ENCODE results near the gene GANC. TPM values are rescaled to one million over a fixed set of nuclear protein-coding genes. Genes with fewer than 3 reads are reported as not detected.

Gene GANC
- total and polyA plus RNA-seq, 9 of the 15 experiments (the other 6 are each of a cell fraction or from before 2014, with no cell fraction given), result 10.9 to 19.0 (median 14.5) TPM

DNA sequence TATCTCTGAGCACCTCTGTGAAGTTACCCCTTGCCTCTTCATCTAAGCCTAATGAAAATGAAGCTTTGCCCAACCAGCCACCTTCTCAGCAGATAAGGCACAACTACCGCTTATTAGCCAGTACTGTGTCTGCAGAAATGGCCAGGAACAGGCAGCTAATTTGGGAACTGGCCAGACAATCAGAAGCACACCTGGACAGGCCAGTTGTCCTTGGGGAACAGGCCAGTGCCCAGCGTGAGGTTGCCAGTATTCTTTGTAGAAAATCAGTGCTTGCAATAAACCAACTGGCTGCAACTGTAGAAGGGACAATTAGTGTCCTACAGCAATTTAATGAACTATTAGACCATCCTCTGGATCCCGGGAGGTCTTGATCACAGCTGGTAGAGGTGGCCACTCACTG lies 10.7 kb downstream of the GANC start:
- ATAC-seq (no peak), FAIRE-seq (no peak), DNase-seq (ENCODE audit: extremely low read depth in 1 of 4, low spot score in 3 of 4) (no peak)
- Histone ChIP-seq H3K27me3 (ENCODE audit: control insufficient read depth in 2 of 2, insufficient read depth in 2 of 2, low read length in 2 of 2) (no peaks in the 10 kb centered on the region), H3K27ac (ENCODE audit: extremely low read depth, low read depth, low read length) (no peak overlapping the region), H3K4me2 (ENCODE audit: insufficient read depth, low read length) (no peak overlapping the region), H3K9me1 (ENCODE audit: control insufficient read depth, insufficient read depth, low read length) (no peaks in the 10 kb centered on the region), H3K4me3 (no peak overlapping the region), H3K4me1 (replicated peaks in 1 of 2; ENCODE audit: control insufficient read depth in 2 of 2, insufficient read depth in 2 of 2, low read length in 2 of 2) (peaks cover 0 to 12% of the 10 kb centered on the region in 2 experiments; a peak in 3 of 5 replicates), H3K79me2 (ENCODE audit: control insufficient read depth, insufficient read depth, low read length) (no peaks in the 10 kb centered on the region), H3K9me3 (replicated peaks; ENCODE audit: control insufficient read depth, insufficient read depth, low read depth, low read length) (no peaks in the 10 kb centered on the region), H4K20me1 (replicated peaks; ENCODE audit: control insufficient read depth, insufficient read depth, low read length) (no peaks in the 10 kb centered on the region), H3K36me3 (ENCODE audit: control insufficient read depth, insufficient read depth, low read length) (peaks cover 9% of the 10 kb centered on the region; the same call in 1 of the 3 replicates), H2AFZ (ENCODE audit: low read depth, low read length) (no peak overlapping the region), H3K9ac (ENCODE audit: insufficient read depth in 1 of 2, low read depth in 2 of 2, low read length in 2 of 2) (no peak overlapping the region)
- 45% methylated on average over 3 of the region's 3 CpGs for WGBS (ENCODE audit: insufficient coverage, low coverage, missing lambda C conversion rate)
- TF ChIP-seq ATF1 (CRISPR knock-in tag; IDR thresholded peaks at IDR 0.05) (no peak), ATF1 (tag; IDR thresholded peaks at IDR 0.05) (no peak), BRD4 (IDR thresholded peaks at IDR 0.05) (no peak), HIVEP1 (CRISPR knock-in tag; IDR thresholded peaks at IDR 0.05) (no peak), HNRNPK (IDR thresholded peaks at IDR 0.05; ENCODE audit: low read depth, low read length, poor library complexity, severe bottlenecking) (no peak), GABPA (tag; conservative IDR thresholded peaks at IDR 0.05; ENCODE audit: low read depth) (no peak), POLR2B (IDR thresholded peaks at IDR 0.05; ENCODE audit: low read depth, partially characterized antibody) (no peak)
- TF ChIP-seq, protein P1, sequence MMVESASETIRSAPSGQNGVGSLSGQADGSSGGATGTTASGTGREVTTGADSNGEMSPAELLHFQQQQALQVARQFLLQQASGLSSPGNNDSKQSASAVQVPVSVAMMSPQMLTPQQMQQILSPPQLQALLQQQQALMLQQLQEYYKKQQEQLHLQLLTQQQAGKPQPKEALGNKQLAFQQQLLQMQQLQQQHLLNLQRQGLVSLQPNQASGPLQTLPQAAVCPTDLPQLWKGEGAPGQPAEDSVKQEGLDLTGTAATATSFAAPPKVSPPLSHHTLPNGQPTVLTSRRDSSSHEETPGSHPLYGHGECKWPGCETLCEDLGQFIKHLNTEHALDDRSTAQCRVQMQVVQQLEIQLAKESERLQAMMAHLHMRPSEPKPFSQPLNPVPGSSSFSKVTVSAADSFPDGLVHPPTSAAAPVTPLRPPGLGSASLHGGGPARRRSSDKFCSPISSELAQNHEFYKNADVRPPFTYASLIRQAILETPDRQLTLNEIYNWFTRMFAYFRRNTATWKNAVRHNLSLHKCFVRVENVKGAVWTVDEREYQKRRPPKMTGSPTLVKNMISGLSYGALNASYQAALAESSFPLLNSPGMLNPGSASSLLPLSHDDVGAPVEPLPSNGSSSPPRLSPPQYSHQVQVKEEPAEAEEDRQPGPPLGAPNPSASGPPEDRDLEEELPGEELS (CRISPR knock-in tag; IDR thresholded peaks at IDR 0.05; ENCODE audit: borderline replicate concordance), result no peak
- TF ChIP-seq, protein P2, sequence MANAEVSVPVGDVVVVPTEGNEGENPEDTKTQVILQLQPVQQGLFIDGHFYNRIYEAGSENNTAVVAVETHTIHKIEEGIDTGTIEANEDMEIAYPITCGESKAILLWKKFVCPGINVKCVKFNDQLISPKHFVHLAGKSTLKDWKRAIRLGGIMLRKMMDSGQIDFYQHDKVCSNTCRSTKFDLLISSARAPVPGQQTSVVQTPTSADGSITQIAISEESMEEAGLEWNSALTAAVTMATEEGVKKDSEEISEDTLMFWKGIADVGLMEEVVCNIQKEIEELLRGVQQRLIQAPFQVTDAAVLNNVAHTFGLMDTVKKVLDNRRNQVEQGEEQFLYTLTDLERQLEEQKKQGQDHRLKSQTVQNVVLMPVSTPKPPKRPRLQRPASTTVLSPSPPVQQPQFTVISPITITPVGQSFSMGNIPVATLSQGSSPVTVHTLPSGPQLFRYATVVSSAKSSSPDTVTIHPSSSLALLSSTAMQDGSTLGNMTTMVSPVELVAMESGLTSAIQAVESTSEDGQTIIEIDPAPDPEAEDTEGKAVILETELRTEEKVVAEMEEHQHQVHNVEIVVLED (CRISPR knock-in tag; IDR thresholded peaks at IDR 0.05), result no peak
- ChIA-PET POLR2A (interaction anchor here (0.7 to 1.7 kb wide), 3 partner anchors 9 to 13 kb away, joined by 3 to 5 read pairs (median 4); no protein-coding TSS in a partner anchor), CTCF (ENCODE audit: low intra/inter-chr PET ratio) (no interaction called here)
- in situ Hi-C loops (cut with MboI), result no loop called here
- BruUV-seq (replicated peaks), result no TSS peak
- intact Hi-C loops (cut with micrococcal nuclease), result no loop called here
